ENCODE results near the gene PDCD4. TPM values are rescaled to one million over a fixed set of nuclear protein-coding genes. Genes with fewer than 3 reads are reported as not detected.

PDCD4 gene
- total and polyA plus RNA-seq, 2 donors from 2014 or later, result 57.7 to 75.9 TPM

DNA sequence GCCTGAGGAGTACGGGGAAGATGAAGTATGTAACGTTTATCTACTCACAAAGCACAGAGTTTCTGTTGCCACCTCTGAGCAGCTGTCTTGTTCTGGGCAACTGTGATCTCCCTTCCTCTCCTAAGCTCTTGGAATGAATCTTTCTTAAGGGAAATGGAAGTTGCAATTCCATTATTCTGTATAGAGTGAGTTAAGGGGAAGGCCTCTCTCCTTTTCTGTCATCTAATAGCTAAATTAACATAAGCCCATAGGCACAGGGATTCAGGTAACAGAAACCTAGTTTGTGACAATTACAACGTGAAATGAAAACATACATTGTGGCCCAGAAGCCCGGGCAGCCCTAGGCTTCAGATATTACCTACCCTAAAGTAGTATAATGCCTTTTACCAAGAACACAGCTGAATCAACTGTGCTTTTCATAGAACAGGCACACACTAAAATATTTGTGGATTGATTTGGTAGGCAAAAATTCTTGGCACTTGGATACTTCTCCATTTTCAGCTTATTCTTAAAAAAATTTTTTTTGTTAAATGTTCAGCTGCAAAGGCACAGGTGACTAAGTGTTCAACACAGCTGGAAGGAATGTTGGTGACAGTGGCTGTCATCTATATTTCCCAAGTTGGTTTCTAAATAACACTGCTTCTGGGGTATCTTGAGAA is 3.8 kb upstream of the PDCD4 start:
- no peak overlapping the region for H3K9ac ChIP-seq (ENCODE audit: low read length in 3 of 3)
- H3K27ac ChIP-seq (ENCODE audit: low read depth in 2 of 2, low read length in 2 of 2), result no peak overlapping the region
- FAIRE-seq (no peak), DNase-seq (no peak)
- no peak for TF ChIP-seq CTCF (IDR thresholded peaks at IDR 0.05; ENCODE audit: borderline replicate concordance, extremely low read depth, insufficient read depth)
- no peaks in the 10 kb centered on the region for H3K36me3 ChIP-seq (ENCODE audit: control insufficient read depth in 2 of 3, insufficient read depth in 3 of 3, low read length in 3 of 3)
- peaks cover 0 to 8% (median 2%) of the 10 kb centered on the region in 3 donors for H3K4me1 ChIP-seq (ENCODE audit: control insufficient read depth in 2 of 3, insufficient read depth in 2 of 3, low read depth in 1 of 3, low read length in 3 of 3)
- H3K4me3 ChIP-seq (ENCODE audit: low read length in 3 of 3), result no peak overlapping the region
- H3K9me3 ChIP-seq (ENCODE audit: control insufficient read depth in 2 of 3, insufficient read depth in 1 of 3, low read length in 3 of 3), result no peaks in the 10 kb centered on the region
- intact Hi-C loops (cut with DNase I), result no loop called here
- no peaks in the 10 kb centered on the region for H3K27me3 ChIP-seq (ENCODE audit: control insufficient read depth, insufficient read depth, low read length)

GRCh38 chr10:110868981-110869380 is 2.7 kb upstream of the PDCD4 start:
- Histone ChIP-seq H3K9ac (ENCODE audit: low read length in 3 of 3) (no peak overlapping the region), H3K4me3 (ENCODE audit: low read length in 3 of 3) (no peak overlapping the region), H3K27me3 (ENCODE audit: control insufficient read depth, insufficient read depth, low read length) (no peaks in the 10 kb centered on the region), H3K27ac (ENCODE audit: low read depth in 2 of 2, low read length in 2 of 2) (no peak overlapping the region), H3K9me3 (ENCODE audit: control insufficient read depth in 2 of 3, insufficient read depth in 1 of 3, low read length in 3 of 3) (no peaks in the 10 kb centered on the region), H3K4me1 (ENCODE audit: control insufficient read depth in 2 of 3, insufficient read depth in 2 of 3, low read depth in 1 of 3, low read length in 3 of 3) (peaks cover 0 to 8% (median 2%) of the 10 kb centered on the region in 3 donors), H3K36me3 (ENCODE audit: control insufficient read depth in 2 of 3, insufficient read depth in 3 of 3, low read length in 3 of 3) (no peaks in the 10 kb centered on the region)
- FAIRE-seq (no peak), DNase-seq (no peak)
- intact Hi-C loops (cut with DNase I), result no loop called here
- TF ChIP-seq CTCF (IDR thresholded peaks at IDR 0.05; ENCODE audit: borderline replicate concordance, extremely low read depth, insufficient read depth), result no peak

GRCh38 chr10:110870823-110871297 is 868 bp upstream of the PDCD4 start:
- peak overlapping the region; percentile 83 to 91 for H3K27ac ChIP-seq (ENCODE audit: low read depth in 2 of 2, low read length in 2 of 2)
- no peaks in the 10 kb centered on the region for H3K36me3 ChIP-seq (ENCODE audit: control insufficient read depth in 2 of 3, insufficient read depth in 3 of 3, low read length in 3 of 3)
- no peaks in the 10 kb centered on the region for H3K9me3 ChIP-seq (ENCODE audit: control insufficient read depth in 2 of 3, insufficient read depth in 1 of 3, low read length in 3 of 3)
- FAIRE-seq (no peak), DNase-seq (peak in 1 of 5 donors; percentile 64)
- H3K4me1 ChIP-seq (ENCODE audit: control insufficient read depth in 2 of 3, insufficient read depth in 2 of 3, low read depth in 1 of 3, low read length in 3 of 3), result peaks cover 0 to 8% (median 2%) of the 10 kb centered on the region in 3 donors
- peak overlapping the region in 1 of 3 donors; percentile 53 for H3K9ac ChIP-seq (ENCODE audit: low read length in 3 of 3)
- TF ChIP-seq CTCF (IDR thresholded peaks at IDR 0.05; ENCODE audit: borderline replicate concordance, extremely low read depth, insufficient read depth), result no peak
- intact Hi-C loops (cut with DNase I), result no loop called here
- H3K4me3 ChIP-seq (ENCODE audit: low read length in 3 of 3), result peak overlapping the region; percentile 75 to 87 (median 85)
- H3K27me3 ChIP-seq (ENCODE audit: control insufficient read depth, insufficient read depth, low read length), result no peaks in the 10 kb centered on the region
